ENCODE measurements around the gene POLR3B. TPM values are rescaled to one million over a fixed set of nuclear protein-coding genes. Genes with fewer than 3 reads are reported as not detected.
"Not testable (repeated sequence)": the region's sequence is repeated elsewhere in the genome, so short reads cannot be mapped to it uniquely, and the experiment has no call there.

The POLR3B gene
- 11.8 and 17.1 TPM in 2 replicates for total RNA-seq (2014; rRNA removed; shearing (Covaris generic))
- 4.7 and 6.6 TPM in 2 replicates for polyA plus RNA-seq (2014; cell fraction: nucleus; rRNA removed)

DNA sequence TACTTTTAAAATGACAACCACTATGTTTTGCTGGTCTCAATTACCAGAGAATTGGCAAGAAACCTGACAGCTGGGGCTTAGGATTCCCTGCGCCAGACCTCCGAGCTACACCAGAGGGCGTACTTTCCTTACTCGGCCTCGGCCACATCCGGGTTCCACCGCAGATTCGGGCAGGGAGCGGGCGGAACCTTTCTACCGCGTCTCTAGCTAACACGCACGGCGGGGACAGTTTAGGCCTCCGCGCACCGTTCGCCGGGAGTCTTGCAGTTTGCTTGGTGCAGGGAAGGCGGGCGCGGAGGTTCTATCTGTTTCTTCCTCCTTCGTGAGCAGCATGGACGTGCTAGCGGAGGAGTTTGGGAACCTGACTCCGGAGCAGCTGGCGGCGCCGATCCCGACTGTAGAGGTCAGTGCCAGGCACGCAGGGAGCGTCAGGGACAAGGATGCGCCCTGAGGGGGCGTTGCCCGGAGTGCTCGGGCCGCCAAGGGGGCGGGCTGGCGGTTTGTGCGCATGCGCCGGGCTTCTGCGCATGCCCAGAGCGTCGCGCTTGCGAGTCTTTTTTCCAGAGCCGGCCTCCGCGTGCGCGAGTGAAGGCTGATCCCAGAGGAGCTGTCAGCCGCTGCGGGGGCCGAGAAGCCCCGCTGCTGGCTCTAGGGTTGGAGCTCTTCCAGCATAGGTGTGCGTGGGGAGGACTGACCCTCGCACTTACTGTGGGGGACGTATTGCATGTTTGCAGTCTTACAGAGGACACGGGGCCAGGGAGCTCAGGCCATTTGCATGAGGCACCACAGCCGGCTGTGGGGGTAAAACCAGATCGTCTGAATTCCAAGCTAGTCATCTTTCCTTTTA, at the start of gene POLR3B:
TSS of gene POLR3B (plus strand) at position 200 of the 847 bp plus-strand sequence. CDS start at position 332, 132 bp downstream.
- peak; percentile 92 for DNase-seq (ENCODE audit: extremely low read depth, low read depth)

- no peak for DNase-seq (ENCODE audit: extremely low read depth, low read depth)
These were observed 49.4 kb upstream of the POLR3B start for GRCh38 chr12:106308121-106308520.

DNA sequence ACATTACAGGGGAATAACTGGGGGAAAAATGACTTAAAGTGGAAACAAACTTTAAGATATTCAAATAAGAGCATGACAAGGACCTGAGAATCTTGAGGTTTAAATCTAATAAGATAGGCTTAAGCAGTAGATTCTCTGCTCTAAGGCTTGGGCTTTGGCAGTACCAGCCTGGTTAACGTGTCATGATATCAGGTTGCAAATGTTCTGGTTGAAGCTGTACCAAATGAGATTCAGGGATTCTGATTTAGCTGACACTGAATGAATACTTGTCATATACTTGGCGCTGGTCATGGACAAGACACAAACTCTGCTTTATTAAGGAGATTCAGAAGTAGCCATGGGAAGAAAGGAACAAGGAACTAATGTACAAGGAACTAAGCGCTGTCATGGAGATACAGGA, 48.9 kb upstream of the POLR3B start:
- no peak for DNase-seq (ENCODE audit: extremely low read depth, low read depth)

DNA sequence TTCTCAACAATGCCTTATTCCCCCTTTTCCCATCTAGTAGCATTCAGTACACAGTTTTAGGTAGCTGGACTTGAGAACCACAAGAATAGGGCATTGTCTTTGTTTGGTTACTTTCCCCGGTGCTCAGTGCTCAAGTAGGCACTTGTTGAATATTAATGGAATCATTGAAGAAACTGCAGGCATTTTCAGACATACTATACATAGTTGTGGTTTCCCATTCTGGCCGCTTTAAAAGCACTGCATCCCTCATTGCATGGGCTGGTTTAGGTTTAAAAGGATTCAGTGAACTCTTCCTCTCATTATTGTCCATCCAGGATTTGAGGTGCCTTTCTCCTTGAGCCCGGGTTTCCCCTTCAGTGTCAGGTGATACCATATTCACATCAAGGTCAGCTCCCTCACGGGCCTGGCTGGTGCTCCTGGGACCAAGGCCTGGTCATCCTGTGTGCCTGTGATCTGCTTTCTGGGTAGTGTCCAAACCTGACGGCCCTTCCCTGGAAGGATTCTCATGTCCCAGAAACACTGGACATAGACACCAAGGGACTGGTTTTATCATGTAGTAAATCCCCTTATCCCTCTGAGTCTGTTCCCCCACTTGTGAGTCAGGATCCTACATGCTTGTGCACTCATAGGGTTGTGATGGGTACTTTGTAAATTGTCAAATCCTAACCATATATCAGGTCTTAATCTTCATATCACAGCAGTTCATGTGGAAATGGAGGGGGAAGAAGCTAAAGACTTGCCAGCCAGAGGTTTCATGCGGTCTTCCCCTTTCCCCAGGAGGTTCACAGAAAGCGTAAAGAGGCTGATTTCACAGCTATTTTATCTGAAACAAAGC, 47.7 kb upstream of the POLR3B start:
- DNase-seq (ENCODE audit: extremely low read depth, low read depth), result no peak

- DNase-seq (ENCODE audit: extremely low read depth, low read depth), result no peak
These were observed 46.9 kb upstream of the POLR3B start for GRCh38 chr12:106310687-106311086.

- no peak for DNase-seq (ENCODE audit: extremely low read depth, low read depth)
These were observed 46.4 kb upstream of the POLR3B start for GRCh38 chr12:106311139-106311538.

GRCh38 chr12:106313413-106313812, 44.1 kb upstream of the POLR3B start:
- not testable (repeated sequence) for DNase-seq (ENCODE audit: extremely low read depth, low read depth)

- DNase-seq (ENCODE audit: extremely low read depth, low read depth), result no peak
These were observed 42.0 kb upstream of the POLR3B start for GRCh38 chr12:106315523-106315922.

DNA sequence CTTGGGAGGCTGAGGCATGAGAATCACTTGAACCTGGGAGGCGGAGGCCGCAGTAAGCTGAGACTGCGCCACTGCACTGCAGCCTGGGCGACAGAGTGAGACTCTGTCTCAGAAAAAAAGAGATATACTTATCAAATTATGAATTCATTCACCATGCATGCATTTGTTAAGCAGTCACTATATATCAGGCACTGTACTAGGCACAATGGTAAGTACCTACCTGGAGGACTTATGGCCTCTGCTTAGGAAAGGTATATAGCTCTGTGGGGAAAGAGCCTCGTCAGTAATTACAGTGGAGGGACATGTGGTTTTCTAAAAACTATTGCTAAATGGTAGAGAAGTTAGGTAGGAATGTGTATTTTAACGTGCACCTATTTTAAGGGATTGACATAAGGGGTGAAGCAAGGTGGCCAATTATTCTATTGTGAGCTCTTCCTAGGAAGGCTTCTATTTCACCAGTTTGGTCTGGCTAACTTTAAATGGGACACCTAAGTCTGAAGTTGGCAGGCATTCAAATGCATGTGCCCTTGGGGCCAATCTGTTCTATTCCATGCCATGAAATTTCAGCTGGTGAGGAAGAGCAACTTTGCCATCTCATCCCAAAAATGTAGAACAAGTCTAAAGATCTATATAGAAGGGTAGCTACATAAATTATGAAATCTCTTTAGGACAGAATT, 40.0 kb upstream of the POLR3B start:
- DNase-seq (ENCODE audit: extremely low read depth, low read depth), result no peak

DNA sequence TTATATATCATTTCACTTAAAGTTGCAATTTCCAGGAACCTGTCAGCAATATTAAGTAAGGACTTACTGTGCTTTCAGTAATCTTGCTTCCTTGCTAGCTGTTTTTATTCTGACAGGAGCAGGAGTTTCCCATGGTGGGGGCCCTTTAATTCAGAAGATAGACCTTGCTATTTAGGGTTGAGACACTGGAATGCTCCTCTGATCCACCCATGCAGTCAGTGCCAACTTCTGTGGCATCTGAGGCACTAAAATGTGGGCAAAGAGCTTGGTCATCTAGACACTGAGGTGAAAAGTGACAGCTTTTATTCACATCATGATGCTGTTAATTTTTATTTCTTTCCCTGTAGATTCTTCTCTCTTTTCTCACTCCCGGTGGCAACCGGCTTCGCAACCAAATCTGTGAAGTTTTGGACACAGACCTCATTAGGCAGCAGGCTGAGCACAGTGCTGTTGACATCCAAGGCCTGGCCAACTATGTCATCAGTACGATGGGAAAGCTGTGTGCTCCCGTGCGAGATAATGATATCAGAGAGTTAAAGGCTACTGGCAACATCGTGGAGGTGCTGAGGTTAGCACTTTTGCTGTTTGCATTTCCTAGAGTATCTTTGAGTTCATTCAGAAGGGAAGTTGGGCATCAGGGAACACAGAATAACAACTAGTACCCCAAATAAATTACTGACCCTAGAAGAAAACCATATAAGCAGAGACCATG, 36.3 kb upstream of the POLR3B start:
- DNase-seq (ENCODE audit: extremely low read depth, low read depth), result no peak

DNA sequence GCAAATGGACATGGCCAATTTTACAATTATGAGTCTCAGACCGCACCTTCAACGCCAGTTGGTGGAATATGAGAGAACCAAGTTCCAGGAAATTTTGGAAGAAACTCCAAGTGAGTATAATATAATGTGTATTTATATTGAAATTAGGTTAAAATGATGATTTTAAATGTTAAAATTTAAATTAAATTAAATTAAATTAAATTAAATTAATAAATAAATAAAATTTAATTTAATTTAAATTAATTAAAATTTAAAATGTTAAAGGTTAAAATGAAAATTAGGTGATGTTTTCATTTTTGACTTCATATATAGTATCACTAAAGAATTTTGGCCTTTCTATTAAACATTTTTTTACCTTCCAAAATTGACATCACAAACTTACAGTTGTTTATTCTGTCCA, 34.0 kb upstream of the POLR3B start:
- no peak for DNase-seq (ENCODE audit: extremely low read depth, low read depth)

DNA sequence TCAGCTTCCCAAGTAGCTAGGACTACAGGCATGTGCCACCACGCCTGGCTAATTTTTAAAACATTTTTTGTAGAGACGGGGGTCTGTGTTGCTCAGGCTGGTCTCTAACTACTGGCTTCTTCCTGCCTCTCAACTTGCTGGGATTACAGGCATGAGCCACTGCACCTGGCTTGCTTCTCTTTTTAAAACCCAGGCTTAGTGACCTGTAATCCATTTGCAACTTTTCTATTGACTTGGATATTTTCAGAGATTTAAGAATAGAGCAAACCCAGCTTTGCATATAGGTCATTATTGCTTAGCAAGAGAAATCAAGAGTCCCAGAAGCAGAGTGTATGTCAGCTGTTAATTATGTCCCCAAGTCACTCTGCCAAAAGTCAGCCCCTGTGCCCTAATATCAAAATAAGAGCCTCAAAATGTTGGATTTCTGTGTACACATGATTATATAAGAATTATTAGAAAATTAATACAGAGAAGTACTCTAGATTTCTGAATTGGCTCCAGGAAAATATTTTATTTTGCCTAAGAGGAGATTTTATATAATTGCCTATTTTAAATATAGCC, 30.2 kb upstream of the POLR3B start:
- DNase-seq (ENCODE audit: extremely low read depth, low read depth), result no peak

DNA sequence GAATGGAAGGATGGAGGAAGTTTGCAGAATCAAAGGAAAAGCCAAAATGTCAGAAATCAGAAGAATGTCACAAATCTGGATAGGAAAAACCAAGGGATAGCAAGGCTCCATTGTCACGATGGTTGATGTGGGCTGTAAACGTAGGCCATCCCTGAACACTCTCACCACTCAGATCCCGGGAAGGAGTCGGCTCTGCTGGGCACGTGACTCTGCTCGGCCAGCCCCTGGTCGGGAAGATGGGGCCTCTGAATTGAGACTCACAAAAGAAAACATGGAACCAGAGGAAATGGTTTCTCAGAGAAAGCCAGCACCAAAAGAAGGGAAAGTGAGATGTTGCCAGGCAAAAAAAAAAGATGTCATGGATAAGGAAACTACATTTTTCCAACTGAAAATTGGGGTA, 28.8 kb upstream of the POLR3B start:
- no peak for DNase-seq (ENCODE audit: extremely low read depth, low read depth)

- DNase-seq (ENCODE audit: extremely low read depth, low read depth), result no peak
These were observed 28.1 kb upstream of the POLR3B start for GRCh38 chr12:106329231-106329982.

DNA sequence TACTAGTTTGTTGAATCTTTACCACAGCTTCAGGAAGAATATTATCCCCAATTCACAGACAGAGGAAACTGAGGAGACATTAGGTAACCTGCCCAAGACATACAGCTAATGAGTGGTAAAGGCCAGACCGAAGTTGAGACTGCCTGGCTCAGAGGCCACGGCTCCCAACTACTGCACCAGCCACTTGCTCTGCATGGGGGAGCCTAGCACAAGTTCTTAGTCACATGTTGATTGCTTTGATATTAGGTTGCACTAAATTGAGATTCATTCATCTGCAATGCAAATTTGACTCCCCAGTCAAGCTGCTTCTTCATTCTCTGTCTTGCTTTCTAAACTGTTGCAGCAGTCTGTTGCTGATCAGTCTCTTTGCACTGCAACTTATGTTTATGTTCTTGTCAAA, 25.9 kb upstream of the POLR3B start:
- no peak for DNase-seq (ENCODE audit: extremely low read depth, low read depth)

- no peak for DNase-seq (ENCODE audit: extremely low read depth, low read depth)
These were observed 25.0 kb upstream of the POLR3B start for GRCh38 chr12:106332536-106332935.

DNA sequence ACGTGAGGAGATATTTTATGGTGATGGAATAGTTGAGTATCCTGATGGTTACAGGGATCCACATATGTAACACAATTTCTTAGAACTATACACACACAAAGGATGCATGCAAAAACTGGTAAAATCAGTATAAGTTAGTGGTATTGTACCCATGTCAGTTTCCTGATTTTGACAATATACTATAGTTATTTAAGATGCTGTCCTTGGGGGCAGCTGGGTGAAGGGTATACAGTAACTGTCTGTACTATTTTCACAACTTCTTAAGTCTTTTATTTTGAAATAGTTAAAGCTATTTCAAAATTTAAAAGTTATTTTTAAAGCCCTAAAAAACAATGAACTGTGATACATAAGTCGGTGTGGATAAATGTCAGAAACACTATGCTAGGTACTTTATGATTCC, 24.5 kb upstream of the POLR3B start:
- DNase-seq (ENCODE audit: extremely low read depth, low read depth), result no peak

GRCh38 chr12:106333756-106334155, 23.8 kb upstream of the POLR3B start:
- no peak for DNase-seq (ENCODE audit: extremely low read depth, low read depth)
